Smooth muscle cell (in vitro differentiated cells): ENCODE measurements around the gene CPB2. TPM values are rescaled to one million over a fixed set of nuclear protein-coding genes. Genes with fewer than 3 reads are reported as not detected.

ENCODE experiments used
- DNase-seq: peaks from one replicate; lab custom pipeline; 2025; ENCODE audit not compliant: unreplicated experiment; lab: John Stamatoyannopoulos, UW
- H2AFZ ChIP-seq: fragments of 200-600 bp; sonication (generic); 2 replicates; pipeline ENCODE4 v1.6.0; 2016; ENCODE audit warnings: antibody characterized with exemption, low read depth, mild to moderate bottlenecking
- H3F3A ChIP-seq: fragments of 200-600 bp; sonication (generic); 2 replicates; pipeline ENCODE4 v1.6.0; 2017; ENCODE audit warnings: antibody characterized with exemption, low read depth
- H3K27ac ChIP-seq: fragments of 200-600 bp; sonication (generic); 2 replicates; pipeline ENCODE4 v1.5.1; 2016; ENCODE audit warnings: low read depth, mild to moderate bottlenecking
- H3K27me3 ChIP-seq: fragments of 200-600 bp; sonication (generic); 2 replicates; pipeline ENCODE4 v1.6.1; 2016; ENCODE audit warnings: low read depth, mild to moderate bottlenecking
- H3K36me3 ChIP-seq: fragments of 200-600 bp; sonication (generic); 2 replicates; pipeline ENCODE4 v1.5.1; 2016; ENCODE audit warnings: low read depth
- H3K4me1 ChIP-seq: fragments of 200-600 bp; sonication (generic); 2 replicates; pipeline ENCODE4 v1.5.1; 2016; ENCODE audit warnings: low read depth
- H3K4me2 ChIP-seq: fragments of 200-600 bp; sonication (generic); 2 replicates; pipeline ENCODE4 v1.6.0; 2016; ENCODE audit warnings: mild to moderate bottlenecking
- H3K4me3 ChIP-seq: fragments of 200-600 bp; sonication (generic); 2 replicates; pipeline ENCODE4 v1.5.1; 2016; ENCODE audit warnings: mild to moderate bottlenecking
- H3K79me2 ChIP-seq: fragments of 200-600 bp; sonication (generic); 2 replicates; pipeline ENCODE4 v1.6.0; 2016; ENCODE audit warnings: low read depth, mild to moderate bottlenecking
- H3K9ac ChIP-seq: fragments of 200-600 bp; sonication (generic); 2 replicates; pipeline ENCODE4 v1.6.0; 2016; ENCODE audit warnings: low read depth
- H3K9me3 ChIP-seq: fragments of 200-600 bp; sonication (generic); replicated peaks from 2 replicates; pipeline ENCODE4 v1.5.1; 2016; ENCODE audit warnings: low read depth
- H4K20me1 ChIP-seq: fragments of 200-600 bp; sonication (generic); 2 replicates; pipeline ENCODE4 v1.6.0; 2016; ENCODE audit warnings: low read depth
- CTCF ChIP-seq: fragments of 200-600 bp; sonication (generic); IDR thresholded peaks from 2 replicates; pipeline ENCODE4 v1.5.1; 2017; ENCODE audit warnings: borderline replicate concordance, mild to moderate bottlenecking, antibody characterized with exemption; ENCODE audit not compliant: insufficient read depth, poor library complexity, severe bottlenecking
- WGBS: methylation state at CpG from one replicate; pipeline ENCODE4 v1.1.7; 2016; ENCODE audit warnings: low lambda C conversion rate; 5-methylcytosine and 5-hydroxymethylcytosine counted together
- polyA plus RNA-seq: library from polyadenylated mRNA; unstranded; fragments of >200 nt; fragmentation: Nextera tagmentation; extraction: Ambion mirVana; gene quantifications from 2 replicates; pipeline ENCODE4 v1.2.1, GENCODE V29; 2016
- total RNA-seq: library from RNA; depleted of rRNA; stranded (reverse); fragments of >200 nt; gene quantifications from 2 replicates; pipeline ENCODE4 v1.2.3, GENCODE V29; 2014

CPB2 gene
- total and polyA plus RNA-seq, 2 experiments from 2014 or later: 0.09 TPM; not detected in 1

- Histone ChIP-seq H3K9me3 (no peaks in the 10 kb centered on the region), H4K20me1 (no peaks in the 10 kb centered on the region), H3K4me2 (no peak overlapping the region), H3K9ac (no peak overlapping the region), H3K36me3 (no peaks in the 10 kb centered on the region), H3K4me1 (no peaks in the 10 kb centered on the region), H2AFZ (no peak overlapping the region), H3K79me2 (no peaks in the 10 kb centered on the region), H3K4me3 (no peak overlapping the region), H3K27me3 (peaks cover 4% of the 10 kb centered on the region), H3K27ac (no peak overlapping the region), H3F3A (no peaks in the 10 kb centered on the region)
- WGBS: 44% methylated on average over 2 of the region's 2 CpGs
- TF ChIP-seq CTCF: no peak
- DNase-seq: no peak
These were observed 21.2 kb upstream of the CPB2 start for GRCh38 chr13:46126056-46126455.

GRCh38 chr13:46124967-46125933 is 20.4 kb upstream of the CPB2 start:
- H3F3A ChIP-seq: no peaks in the 10 kb centered on the region
- no peak overlapping the region for H3K9ac ChIP-seq
- DNase-seq: no peak
- H3K36me3 ChIP-seq: no peaks in the 10 kb centered on the region
- no peaks in the 10 kb centered on the region for H3K9me3 ChIP-seq
- no peak overlapping the region for H2AFZ ChIP-seq
- peaks cover 4% of the 10 kb centered on the region for H3K27me3 ChIP-seq
- H3K4me3 ChIP-seq: no peak overlapping the region
- no peaks in the 10 kb centered on the region for H3K4me1 ChIP-seq
- 75% methylated on average over 11 of the region's 11 CpGs for WGBS
- H4K20me1 ChIP-seq: no peaks in the 10 kb centered on the region
- no peak for TF ChIP-seq CTCF
- no peak overlapping the region for H3K27ac ChIP-seq
- H3K4me2 ChIP-seq: no peak overlapping the region
- no peaks in the 10 kb centered on the region for H3K79me2 ChIP-seq

- WGBS: 97% methylated on average over 10 of the region's 10 CpGs
- Histone ChIP-seq H3K27me3 (peaks cover 4% of the 10 kb centered on the region), H3K9ac (no peak overlapping the region)
These were observed 19.7 kb upstream of the CPB2 start for GRCh38 chr13:46124531-46124966.

More at GRCh38 chr13:46124531-46124966, 19.7 kb upstream of the CPB2 start:
- H3K4me1 ChIP-seq: no peaks in the 10 kb centered on the region
- no peak overlapping the region for H2AFZ ChIP-seq
- no peaks in the 10 kb centered on the region for H4K20me1 ChIP-seq
- no peak overlapping the region for H3K4me3 ChIP-seq
- H3K4me2 ChIP-seq: no peak overlapping the region
- no peaks in the 10 kb centered on the region for H3F3A ChIP-seq
- H3K27ac ChIP-seq: no peak overlapping the region
- no peaks in the 10 kb centered on the region for H3K36me3 ChIP-seq
- TF ChIP-seq CTCF: no peak
- DNase-seq: no peak
- H3K9me3 ChIP-seq: no peaks in the 10 kb centered on the region
- H3K79me2 ChIP-seq: no peaks in the 10 kb centered on the region
